ENCODE data around the gene PAK5. TPM values are rescaled to one million over a fixed set of nuclear protein-coding genes. Genes with fewer than 3 reads are reported as not detected.

The PAK5 gene
- total and polyA plus RNA-seq, 9 of the 15 experiments (the other 6 are each of a cell fraction or from before 2014, with no cell fraction given) = not detected

DNA sequence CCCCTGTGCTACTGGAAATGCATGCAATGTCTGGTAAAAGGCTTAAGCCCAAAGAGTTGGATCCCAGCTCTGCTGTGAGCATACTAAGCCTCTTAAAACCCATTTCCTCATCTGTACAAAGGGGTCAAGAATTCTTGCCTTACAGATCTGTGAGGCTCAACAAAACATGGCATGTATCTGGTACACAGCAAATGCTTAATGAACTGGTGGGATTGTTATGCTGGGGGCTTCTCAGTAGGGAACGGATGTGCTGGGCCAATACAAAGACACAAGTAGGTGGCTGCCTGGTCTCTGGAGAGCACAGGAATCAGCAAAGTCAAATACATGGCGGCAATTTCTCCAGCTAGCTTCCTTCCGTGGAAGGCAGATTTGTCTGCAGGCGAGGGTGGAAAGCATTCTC is 262.2 kb downstream of the PAK5 start:
- BruUV-seq (replicated peaks) = no TSS peak
- ChIA-PET POLR2A (no interaction called here), CTCF (ENCODE audit: low intra/inter-chr PET ratio) (no interaction called here)
- in situ Hi-C loops (cut with MboI) = no loop called here
- no peak overlapping the region for H3K4me3 ChIP-seq
- no peak for DNase-seq (ENCODE audit: extremely low read depth in 1 of 4, low spot score in 3 of 4)
- H3K79me2 ChIP-seq (ENCODE audit: control insufficient read depth, insufficient read depth, low read length) = no peaks in the 10 kb centered on the region
- H3K9me3 ChIP-seq (replicated peaks; ENCODE audit: control insufficient read depth, insufficient read depth, low read depth, low read length) = no peaks in the 10 kb centered on the region
- H3K4me1 ChIP-seq (replicated peaks in 1 of 2; ENCODE audit: control insufficient read depth in 2 of 2, insufficient read depth in 2 of 2, low read length in 2 of 2) = no peaks in the 10 kb centered on the region
- H3K9me1 ChIP-seq (ENCODE audit: control insufficient read depth, insufficient read depth, low read length) = no peaks in the 10 kb centered on the region
- H3K4me2 ChIP-seq (ENCODE audit: insufficient read depth, low read length) = no peak overlapping the region
- no peak overlapping the region for H3K27ac ChIP-seq (ENCODE audit: extremely low read depth, low read depth, low read length)
- 0% methylated on average over 3 of the region's 4 CpGs for WGBS (ENCODE audit: insufficient coverage, low coverage, missing lambda C conversion rate)
- no peaks in the 10 kb centered on the region for H3K36me3 ChIP-seq (ENCODE audit: control insufficient read depth, insufficient read depth, low read length)
- intact Hi-C loops (cut with micrococcal nuclease) = no loop called here
- ATAC-seq = no peak
- no peaks in the 10 kb centered on the region for H4K20me1 ChIP-seq (replicated peaks; ENCODE audit: control insufficient read depth, insufficient read depth, low read length)
- H3K9ac ChIP-seq (ENCODE audit: insufficient read depth in 1 of 2, low read depth in 2 of 2, low read length in 2 of 2) = no peak overlapping the region
- H2AFZ ChIP-seq (ENCODE audit: low read depth, low read length) = no peak overlapping the region
- no peak for FAIRE-seq
- H3K27me3 ChIP-seq (ENCODE audit: control insufficient read depth in 2 of 2, insufficient read depth in 2 of 2, low read length in 2 of 2) = no peaks in the 10 kb centered on the region
- no peak for TF ChIP-seq CREB1 (IDR thresholded peaks at IDR 0.05)
- TF ChIP-seq CREB1 (CRISPR knock-in tag; IDR thresholded peaks at IDR 0.05) = no peak
- no peak for TF ChIP-seq SMAD3 (CRISPR knock-in tag; conservative IDR thresholded peaks at IDR 0.05)
- no peak for TF ChIP-seq ZNF830 (CRISPR knock-in tag; IDR thresholded peaks at IDR 0.05)
- TF ChIP-seq DNMT1 (IDR thresholded peaks at IDR 0.05) = no peak
- TF ChIP-seq ZNF41 (CRISPR knock-in tag; conservative IDR thresholded peaks at IDR 0.05) = no peak
- no peak for TF ChIP-seq NCOR1 (IDR thresholded peaks at IDR 0.05)
- TF ChIP-seq, protein P1, sequence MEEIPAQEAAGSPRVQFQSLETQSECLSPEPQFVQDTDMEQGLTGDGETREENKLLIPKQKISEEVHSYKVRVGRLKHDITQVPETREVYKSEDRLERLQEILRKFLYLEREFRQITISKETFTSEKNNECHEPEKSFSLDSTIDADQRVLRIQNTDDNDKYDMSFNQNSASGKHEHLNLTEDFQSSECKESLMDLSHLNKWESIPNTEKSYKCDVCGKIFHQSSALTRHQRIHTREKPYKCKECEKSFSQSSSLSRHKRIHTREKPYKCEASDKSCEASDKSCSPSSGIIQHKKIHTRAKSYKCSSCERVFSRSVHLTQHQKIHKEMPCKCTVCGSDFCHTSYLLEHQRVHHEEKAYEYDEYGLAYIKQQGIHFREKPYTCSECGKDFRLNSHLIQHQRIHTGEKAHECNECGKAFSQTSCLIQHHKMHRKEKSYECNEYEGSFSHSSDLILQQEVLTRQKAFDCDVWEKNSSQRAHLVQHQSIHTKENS (CRISPR knock-in tag; IDR thresholded peaks at IDR 0.05) = no peak
